Stimulated activated CD8-positive, alpha-beta memory T cell treated with anti-CD3 and anti-CD28 coated beads, Interleukin-15, amount 100 ng/mL, for 4 hours (primary cell): Measurements from ENCODE around the gene IL4R.

ENCODE experiments used
- DNase-seq, 2 donors: peaks; one replicate each; pipeline ENCODE4 v3.0.0-alpha.2; 2020; ENCODE audit warnings: low read depth in 2 of 2

The IL4R gene

DNA sequence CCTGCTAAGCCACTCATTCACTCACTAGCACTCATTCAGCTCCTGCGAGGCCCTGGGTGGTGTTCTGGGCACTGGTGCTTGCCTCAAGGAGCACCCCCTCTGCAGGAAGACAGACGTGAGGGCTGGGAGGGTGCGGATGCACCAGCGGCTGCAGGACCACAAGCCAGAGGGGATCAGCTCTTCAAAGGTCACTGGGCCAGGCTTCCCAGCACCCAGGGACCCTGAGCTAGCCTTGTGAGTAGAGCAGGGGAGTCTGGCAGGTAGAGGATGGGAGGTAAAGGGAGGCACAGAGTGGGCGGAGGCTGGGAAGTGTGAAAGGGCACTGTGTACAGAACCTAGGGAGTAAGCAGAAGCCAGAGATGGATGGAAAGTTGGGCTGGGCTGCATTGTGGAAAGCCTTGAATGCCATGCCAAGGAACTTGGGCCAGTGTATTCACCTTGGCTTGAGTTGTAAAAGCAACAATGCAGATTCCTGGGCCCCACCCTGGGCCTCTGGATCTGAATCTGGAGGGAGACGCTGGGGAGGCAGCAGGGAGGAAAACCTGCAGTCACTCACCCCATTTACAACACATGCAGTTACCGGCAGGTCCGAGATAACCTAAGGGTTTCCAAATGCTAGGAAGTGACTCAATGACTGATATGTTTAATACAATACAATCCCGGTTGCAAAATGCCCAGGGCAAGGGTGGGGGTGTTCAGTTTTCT is 1.7 kb downstream of the IL4R start:
- DNase-seq = no peak

DNA sequence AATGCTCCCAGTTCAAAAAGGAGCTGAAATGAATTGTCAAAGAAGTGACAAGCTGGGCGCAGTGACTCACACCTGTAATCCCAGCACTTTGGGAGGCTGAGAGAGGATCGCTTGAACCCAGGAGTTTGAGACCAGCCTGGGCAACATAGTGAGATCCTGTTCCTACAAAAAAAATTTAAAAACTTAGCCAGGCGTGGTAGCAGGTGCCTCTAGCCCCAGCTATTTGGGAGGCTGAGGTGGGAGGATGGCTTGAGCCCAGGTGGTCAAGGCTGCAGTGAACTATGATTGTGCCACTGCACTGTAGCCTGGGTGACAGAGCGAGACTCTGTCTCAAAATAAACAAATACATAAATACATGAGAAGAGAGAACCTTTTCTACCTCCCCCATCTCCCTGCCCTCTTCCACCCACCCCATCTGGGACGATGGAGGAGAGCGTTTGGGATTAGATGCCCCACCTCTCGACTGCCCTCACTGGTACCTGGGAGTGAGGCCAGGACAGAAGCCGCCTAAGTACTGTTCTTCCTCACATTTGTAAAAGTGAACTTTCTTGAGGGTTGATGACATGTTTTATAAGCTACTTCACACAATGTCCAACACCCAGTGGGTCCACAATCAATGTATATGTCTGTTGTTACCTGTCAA is 2.4 kb downstream of the IL4R start:
- no peak for DNase-seq

DNA sequence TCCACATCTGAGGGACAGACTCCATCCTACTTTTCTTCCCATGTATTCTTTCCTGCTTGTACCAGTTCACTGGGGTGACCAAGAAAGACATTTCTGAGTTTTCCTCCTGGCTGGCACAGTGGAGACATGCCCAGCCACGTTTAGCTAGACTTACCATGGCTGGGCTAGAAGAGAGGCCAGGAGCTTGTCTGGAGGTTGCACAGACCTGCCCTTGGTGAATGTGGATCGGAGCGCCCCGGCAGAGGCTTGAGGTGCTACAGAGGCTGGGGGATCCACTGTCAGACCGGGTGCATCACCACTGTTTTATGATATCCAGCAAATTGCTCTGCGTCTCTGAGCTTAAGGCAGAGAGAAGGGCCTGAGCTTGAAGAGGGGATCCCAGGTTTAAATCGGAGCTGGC is 3.5 kb downstream of the IL4R start:
- no peak for DNase-seq

DNA sequence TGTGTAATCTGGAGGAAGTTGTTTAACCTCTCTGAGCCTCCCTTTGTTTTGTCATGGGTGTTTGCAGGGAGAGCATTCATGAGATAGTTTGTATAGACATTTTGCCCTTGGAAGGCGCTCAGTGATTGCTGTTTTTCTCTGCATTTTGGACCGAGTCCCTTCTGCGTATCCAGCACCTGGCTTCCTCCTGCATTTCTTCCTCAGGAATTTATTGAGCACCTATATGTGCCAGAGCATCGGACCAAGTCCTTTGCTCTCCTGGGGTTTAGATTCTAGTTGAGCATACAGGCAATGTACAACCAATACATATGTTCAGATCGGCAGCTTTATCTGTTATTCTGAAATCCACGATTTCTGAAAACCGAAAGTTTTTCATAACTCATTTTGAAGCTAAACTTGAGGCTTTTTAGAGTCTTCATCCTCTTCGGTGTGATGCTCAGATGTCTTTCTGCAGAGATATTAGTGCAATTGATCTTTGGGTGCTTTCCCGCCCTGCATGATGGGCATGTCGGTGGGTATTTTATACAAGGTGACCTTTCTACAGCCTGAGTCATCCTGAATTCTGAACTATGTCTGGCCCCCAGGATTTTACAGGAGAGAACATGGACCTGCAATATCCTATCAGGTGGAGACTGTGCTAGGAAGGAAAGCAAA is 4.1 kb downstream of the IL4R start:
- DNase-seq = no peak

- DNase-seq = peak; percentile 37 to 46
These were observed 4.8 kb downstream of the IL4R start for GRCh38 chr16:27318392-27319256.

- DNase-seq = no peak
These were observed 5.6 kb downstream of the IL4R start for GRCh38 chr16:27319257-27319965.

DNA sequence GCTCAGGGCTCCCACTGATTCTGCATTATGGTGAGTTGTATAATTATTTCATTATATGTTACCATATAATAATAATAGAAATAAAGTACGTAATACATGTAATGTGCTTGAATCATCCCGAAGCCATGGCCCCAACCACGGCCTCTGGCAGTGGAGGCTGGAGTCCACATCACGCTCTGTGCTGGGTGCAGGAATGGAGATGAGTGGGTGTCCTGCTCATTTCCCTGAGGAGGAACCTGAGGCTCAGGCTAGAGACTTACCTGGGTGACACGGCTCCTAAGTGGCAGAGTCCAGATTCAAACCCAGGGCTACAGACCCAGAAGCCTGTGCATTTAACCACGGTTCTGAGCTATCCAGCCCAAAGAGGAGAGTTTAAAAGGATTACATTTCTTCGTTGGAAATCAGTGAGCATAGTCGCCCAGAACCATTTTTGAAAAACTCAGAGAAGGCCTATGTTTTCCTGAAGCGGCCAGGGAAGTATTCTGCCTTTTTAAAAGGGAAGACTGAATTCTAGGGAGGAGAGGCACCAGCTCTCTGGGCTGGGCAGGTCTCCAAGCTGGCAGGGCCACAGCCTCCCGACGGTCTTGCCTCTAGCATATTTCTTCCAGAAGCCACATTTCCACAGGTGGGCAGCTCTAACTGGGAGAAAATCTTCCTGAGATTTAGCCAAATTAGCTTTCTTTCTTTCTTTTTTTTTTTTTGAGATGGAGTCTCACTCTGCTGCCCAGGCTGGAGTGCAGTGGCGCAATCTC is 6.7 kb downstream of the IL4R start:
- DNase-seq = no peak

DNA sequence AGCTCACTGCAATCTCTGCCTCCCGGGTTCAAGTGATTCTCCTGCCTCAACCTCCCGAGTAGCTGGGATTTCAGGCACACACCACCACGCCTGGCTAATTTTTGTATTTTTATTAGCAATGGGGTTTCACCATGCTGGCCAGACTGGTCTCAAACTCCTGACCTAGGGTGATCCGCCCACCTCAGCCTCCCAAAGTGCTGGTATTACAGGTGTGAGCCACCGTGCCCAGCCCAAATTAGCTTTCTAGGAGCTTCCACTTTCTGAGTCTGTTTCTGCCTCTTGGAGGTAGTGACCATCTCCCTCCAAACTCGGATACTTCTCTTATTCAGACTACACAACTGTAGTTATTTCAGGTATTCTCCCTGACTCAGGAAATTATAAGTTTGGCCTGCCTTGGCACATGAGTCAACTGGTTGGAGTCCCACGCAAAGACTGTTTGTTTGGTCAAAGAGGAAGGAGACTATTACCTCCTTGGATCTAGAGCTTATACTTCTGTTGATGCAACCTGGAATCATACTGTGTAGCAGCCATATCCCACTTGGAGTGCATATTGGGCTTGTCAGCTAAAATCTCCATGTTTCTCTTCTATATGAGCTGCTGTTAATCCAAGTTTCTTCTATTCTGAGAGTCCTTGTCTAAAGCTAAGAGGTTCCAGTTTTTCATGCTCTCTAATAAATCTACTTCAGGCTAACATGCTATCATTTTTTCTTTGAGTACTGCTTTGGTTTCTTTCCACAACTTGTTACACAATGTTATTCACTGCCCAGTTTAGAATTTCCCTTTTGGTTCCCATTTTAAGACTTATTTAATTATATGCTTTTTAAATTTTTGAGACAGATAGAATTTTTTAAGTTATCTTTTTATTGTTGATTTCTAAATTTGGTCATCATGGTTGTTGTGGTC is 7.5 kb downstream of the IL4R start:
- no peak for DNase-seq

GRCh38 chr16:27322858-27323780 is 9.3 kb downstream of the IL4R start:
- no peak for DNase-seq

DNA sequence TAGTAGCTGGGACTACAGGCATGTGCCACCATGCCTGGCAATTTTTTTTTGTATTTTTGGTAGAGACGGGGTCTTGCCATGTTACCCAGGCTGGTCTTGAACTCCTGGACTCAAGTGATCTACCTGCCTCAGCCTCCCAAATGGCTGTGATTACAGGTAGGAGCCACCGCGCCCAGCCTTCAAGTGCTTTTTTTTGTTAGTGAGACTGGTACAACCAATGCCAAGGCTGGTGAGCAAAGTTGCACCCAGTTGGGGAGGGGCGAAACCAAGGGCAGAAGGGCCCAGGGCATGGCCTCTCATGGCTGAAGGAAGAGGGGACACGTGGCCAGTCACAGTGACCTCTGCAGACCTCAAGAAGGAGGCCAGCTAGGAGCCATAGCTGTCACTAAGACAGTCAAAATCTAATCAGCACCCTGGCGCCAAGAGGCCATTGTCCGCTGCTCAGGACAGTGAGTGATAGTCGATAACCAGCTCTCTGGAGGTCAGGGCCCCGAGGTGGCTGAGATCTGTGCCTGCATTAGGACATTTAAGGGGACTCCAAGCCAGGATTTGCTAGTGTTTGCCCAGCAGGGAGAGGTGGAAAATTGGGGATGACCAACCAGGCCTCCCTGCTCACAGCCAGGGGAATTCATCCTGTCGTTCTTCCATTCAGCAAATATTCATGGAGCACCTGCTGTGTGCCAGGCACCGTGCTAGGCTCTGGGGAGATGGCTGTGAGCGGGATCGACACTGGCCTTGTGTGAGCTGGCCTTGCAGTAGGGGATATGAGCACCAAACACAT is 10.2 kb downstream of the IL4R start:
- DNase-seq = no peak

DNA sequence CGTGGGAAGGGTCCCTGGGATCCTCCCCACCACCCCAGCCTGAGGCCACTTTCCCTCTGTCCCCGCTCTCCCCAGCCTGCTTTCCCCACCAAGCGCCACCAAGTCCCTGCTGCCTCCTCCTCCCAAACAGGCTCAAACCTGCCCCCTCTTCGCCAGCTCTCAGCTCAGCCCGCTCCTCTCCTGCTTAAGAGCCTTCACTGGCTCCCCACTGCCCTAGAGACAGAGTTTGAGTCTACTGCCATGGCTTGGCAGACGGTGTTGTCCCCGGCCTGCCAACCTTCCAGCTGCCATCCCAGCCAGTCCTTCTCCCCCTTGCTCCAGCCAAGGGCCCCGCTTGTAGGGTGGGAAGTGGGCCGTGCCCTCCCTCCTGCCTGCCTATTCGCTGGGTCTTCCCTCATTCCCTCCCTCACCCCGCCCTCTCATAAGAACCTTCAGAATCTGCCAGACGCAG is 11.1 kb downstream of the IL4R start:
- DNase-seq = no peak

GRCh38 chr16:27325736-27326135 is 12.0 kb downstream of the IL4R start:
- DNase-seq = no peak

- DNase-seq = no peak
These were observed 12.5 kb downstream of the IL4R start for GRCh38 chr16:27326251-27326650.

DNA sequence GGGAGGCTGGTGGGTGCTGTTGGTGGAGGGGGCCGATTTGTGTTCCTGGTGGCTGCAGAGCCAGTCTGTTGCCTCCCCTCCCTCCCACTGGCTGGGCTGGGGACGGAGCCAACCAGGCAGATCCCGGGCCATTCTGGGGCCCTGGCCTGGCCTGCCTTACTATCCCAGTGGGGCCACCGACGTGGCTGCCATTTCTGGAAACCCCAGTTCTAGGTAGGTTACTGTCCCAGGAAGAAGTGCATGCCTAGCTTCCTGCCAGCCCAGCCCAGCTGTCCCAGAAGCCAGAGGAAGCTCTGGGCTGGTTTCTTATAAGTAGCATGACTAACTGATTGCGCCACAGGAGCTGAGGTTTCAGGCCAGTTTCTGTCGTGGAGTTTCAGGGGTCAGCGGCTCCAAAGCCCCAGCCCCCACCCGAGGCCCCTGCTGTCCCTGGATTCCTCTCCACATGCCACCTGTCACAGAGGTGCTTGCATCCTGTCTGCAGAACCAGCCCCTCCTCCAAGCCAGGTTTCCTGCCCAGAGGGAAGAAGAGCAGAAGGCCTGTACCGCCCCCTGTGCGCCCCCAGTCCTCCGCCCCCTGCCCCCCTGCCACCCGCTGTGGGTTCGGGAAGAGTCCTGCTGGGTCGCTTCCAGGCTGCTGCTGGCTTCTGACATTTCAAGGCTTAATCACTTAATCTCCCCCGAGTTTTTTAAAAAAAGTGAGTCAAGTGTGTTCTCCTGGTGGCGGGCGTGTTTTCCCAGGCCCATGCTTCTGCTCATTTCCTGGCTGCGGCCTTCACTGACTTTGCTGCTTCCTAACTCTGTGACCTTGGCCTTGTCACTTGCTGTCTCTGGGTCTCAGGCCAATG is 13.2 kb downstream of the IL4R start:
- DNase-seq = no peak

DNA sequence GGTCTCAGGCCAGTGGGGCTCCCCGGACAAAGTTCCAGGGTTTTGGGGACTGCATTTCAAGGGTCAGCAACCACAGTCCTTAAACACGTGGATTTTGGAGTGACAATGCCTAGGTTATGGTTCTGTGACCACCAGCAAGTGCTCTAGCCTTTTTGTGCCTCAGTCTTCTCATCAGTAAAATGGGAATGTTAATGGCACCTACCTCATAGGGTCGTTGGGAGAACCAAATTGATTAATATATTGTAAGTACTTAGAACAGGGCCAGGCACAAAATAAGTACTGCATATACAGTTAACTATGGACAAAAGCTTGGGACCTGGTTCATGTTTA is 13.8 kb downstream of the IL4R start:
- no peak for DNase-seq

DNA sequence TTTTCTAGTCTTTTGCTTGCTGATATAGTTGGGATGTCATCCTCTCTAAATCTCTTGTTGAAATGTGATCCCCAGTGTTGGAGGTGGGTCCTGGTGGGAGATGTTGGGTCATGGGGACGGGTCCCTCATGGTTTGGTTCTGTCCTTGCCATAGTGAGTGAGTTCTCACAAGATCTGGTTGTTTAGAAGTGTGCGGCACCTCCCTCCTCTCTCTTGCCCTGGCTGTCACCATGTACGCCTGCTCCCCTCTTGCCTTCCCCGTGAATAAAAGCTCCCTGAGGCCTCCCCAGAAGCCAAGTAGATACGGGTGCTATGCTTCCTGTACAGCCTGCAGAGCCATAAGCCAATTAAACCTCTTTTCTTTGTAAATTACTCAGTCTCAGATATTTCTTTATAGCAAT is 15.2 kb downstream of the IL4R start:
- no peak for DNase-seq
